Trophoblast cell (in vitro differentiated cells and primary cell): ENCODE results near the gene EPHX1.

Experiments
- DNase-seq, 2 donors: peaks; one replicate each; pipeline ENCODE4 v3.0.0-alpha.2; 2016
- H2AFZ ChIP-seq: 2 replicates; pipeline ENCODE4 v1.6.1; 2013; ENCODE audit warnings: low read length, moderate library complexity, mild to moderate bottlenecking; ENCODE audit not compliant: insufficient read depth, poor library complexity
- H2AK5ac ChIP-seq: 2 replicates; pipeline ENCODE4 v1.6.1; 2013; ENCODE audit warnings: mild to moderate bottlenecking, low read length
- H2BK120ac ChIP-seq: 2 replicates; pipeline ENCODE4 v1.6.1; 2013; ENCODE audit warnings: low read length, mild to moderate bottlenecking, moderate library complexity; ENCODE audit not compliant: insufficient read depth, poor library complexity
- H2BK12ac ChIP-seq: 2 replicates; pipeline ENCODE4 v1.6.1; 2013; ENCODE audit warnings: mild to moderate bottlenecking, low read length, moderate library complexity
- H2BK5ac ChIP-seq: 2 replicates; pipeline ENCODE4 v1.6.1; 2013; ENCODE audit warnings: low read length, low read depth, moderate library complexity, mild to moderate bottlenecking; ENCODE audit not compliant: poor library complexity
- H3K14ac ChIP-seq: 2 replicates; pipeline ENCODE4 v1.6.1; 2013; ENCODE audit warnings: mild to moderate bottlenecking, low read length
- H3K18ac ChIP-seq: 2 replicates; pipeline ENCODE4 v1.6.1; 2013; ENCODE audit warnings: mild to moderate bottlenecking, low read length
- H3K23ac ChIP-seq: 2 replicates; pipeline ENCODE4 v1.6.1; 2013; ENCODE audit warnings: low read length
- H3K27ac ChIP-seq: 2 replicates; pipeline ENCODE4 v1.5.1; 2013; ENCODE audit warnings: low read depth, mild to moderate bottlenecking, inconsistent platforms, low read length, moderate library complexity
- H3K27me3 ChIP-seq: 2 replicates; pipeline ENCODE4 v1.6.1; 2013; ENCODE audit warnings: inconsistent platforms, mild to moderate bottlenecking, low read length, moderate library complexity; ENCODE audit not compliant: insufficient read depth
- H3K36me3 ChIP-seq, 2 experiments: 1 replicate in 1 of 2; 2 replicates in 1 of 2; pipeline ENCODE4 v1.6.1; 2013; ENCODE audit warnings: low read length in 2 of 2, mild to moderate bottlenecking in 2 of 2, moderate library complexity in 1 of 2; ENCODE audit not compliant: insufficient read depth in 2 of 2, control insufficient read depth in 1 of 2
- H3K4ac ChIP-seq: 2 replicates; pipeline ENCODE4 v1.6.1; 2013; ENCODE audit warnings: low read depth, mild to moderate bottlenecking, low read length, moderate library complexity
- H3K4me1 ChIP-seq, 2 experiments: 1 replicate in 1 of 2; 2 replicates in 1 of 2; pipeline ENCODE4 v1.6.1; 2013; ENCODE audit warnings: low read length in 2 of 2, mild to moderate bottlenecking in 2 of 2, moderate library complexity in 1 of 2; ENCODE audit not compliant: insufficient read depth in 2 of 2, control insufficient read depth in 1 of 2
- H3K4me2 ChIP-seq: 2 replicates; pipeline ENCODE4 v1.6.1; 2013; ENCODE audit warnings: inconsistent platforms, mild to moderate bottlenecking, low read length, moderate library complexity
- H3K4me3 ChIP-seq: 2 replicates; pipeline ENCODE4 v1.5.1; 2013; ENCODE audit warnings: mild to moderate bottlenecking, low read depth, low read length, inconsistent platforms
- H3K79me1 ChIP-seq: one replicate; pipeline ENCODE4 v1.6.1; 2013; ENCODE audit warnings: low read length
- H3K79me2 ChIP-seq: 2 replicates; pipeline ENCODE4 v1.6.1; 2013; ENCODE audit warnings: low read length, mild to moderate bottlenecking; ENCODE audit not compliant: control insufficient read depth, insufficient read depth, poor library complexity
- H3K9ac ChIP-seq: 2 replicates; pipeline ENCODE4 v1.6.1; 2013; ENCODE audit warnings: mild to moderate bottlenecking, low read length
- H3K9me3 ChIP-seq: 2 replicates; pipeline ENCODE4 v1.6.1; 2013; ENCODE audit warnings: low read depth, mild to moderate bottlenecking, control low read depth, inconsistent platforms, low read length; ENCODE audit not compliant: insufficient read depth
- H4K12ac ChIP-seq: 2 replicates; pipeline ENCODE4 v1.6.1; 2013; ENCODE audit warnings: low read depth, mild to moderate bottlenecking, low read length, moderate library complexity
- H4K8ac ChIP-seq: 2 replicates; pipeline ENCODE4 v1.6.1; 2013; ENCODE audit warnings: low read depth, mild to moderate bottlenecking, low read length, moderate library complexity
- H4K91ac ChIP-seq: one replicate; pipeline ENCODE4 v1.6.1; 2013; ENCODE audit warnings: low read depth, mild to moderate bottlenecking, low read length, moderate library complexity
- WGBS: extraction: QIAGEN DNeasy Blood & Tissue Kit; methylation state at CpG from one replicate; pipeline ENCODE4 v1.1.7; 2013; ENCODE audit warnings: missing lambda C conversion rate; ENCODE audit not compliant: insufficient read length, insufficient coverage; ENCODE audit errors: extremely low coverage; 5-methylcytosine and 5-hydroxymethylcytosine counted together

The EPHX1 gene

GRCh38 chr1:225862581-225862950, 52.6 kb downstream of the EPHX1 start:
- no peak overlapping the region for H3K9ac ChIP-seq
- no peak overlapping the region for H3K4me2 ChIP-seq
- WGBS: no CpG with 5 or more reads among the region's 13 CpGs
- no peak overlapping the region for H3K4me3 ChIP-seq
- no peaks in the 10 kb centered on the region for H3K79me1 ChIP-seq
- H2BK5ac ChIP-seq: no peak overlapping the region
- no peak for DNase-seq
- no peaks in the 10 kb centered on the region for H3K9me3 ChIP-seq
- no peak overlapping the region for H3K4ac ChIP-seq
- H2BK12ac ChIP-seq: no peak overlapping the region
- no peaks in the 10 kb centered on the region for H3K79me2 ChIP-seq
- peaks cover 49 to 52% of the 10 kb centered on the region in 2 experiments for H3K36me3 ChIP-seq
- no peak overlapping the region for H3K18ac ChIP-seq
- H3K23ac ChIP-seq: no peak overlapping the region
- H3K14ac ChIP-seq: no peak overlapping the region
- H2AFZ ChIP-seq: no peak overlapping the region
- H4K91ac ChIP-seq: no peak overlapping the region
- no peak overlapping the region for H2BK120ac ChIP-seq
- H4K12ac ChIP-seq: no peak overlapping the region
- no peak overlapping the region for H4K8ac ChIP-seq
- no peak overlapping the region for H2AK5ac ChIP-seq
- no peaks in the 10 kb centered on the region for H3K4me1 ChIP-seq
- H3K27me3 ChIP-seq: no peaks in the 10 kb centered on the region
- no peak overlapping the region for H3K27ac ChIP-seq

- DNase-seq: no peak
- Histone ChIP-seq H2AK5ac (no peak overlapping the region), H3K14ac (no peak overlapping the region), H3K9me3 (no peaks in the 10 kb centered on the region), H3K4me3 (no peak overlapping the region), H3K4me2 (no peak overlapping the region), H2BK120ac (no peak overlapping the region), H3K36me3 (peaks cover 49 to 58% of the 10 kb centered on the region in 2 experiments), H3K4ac (no peak overlapping the region), H3K79me1 (no peaks in the 10 kb centered on the region), H2BK5ac (no peak overlapping the region), H4K12ac (no peak overlapping the region), H3K79me2 (no peaks in the 10 kb centered on the region), H4K8ac (no peak overlapping the region), H3K4me1 (no peaks in the 10 kb centered on the region), H3K27me3 (no peaks in the 10 kb centered on the region), H3K23ac (no peak overlapping the region), H3K18ac (no peak overlapping the region), H2BK12ac (no peak overlapping the region), H4K91ac (no peak overlapping the region), H2AFZ (no peak overlapping the region), H3K9ac (no peak overlapping the region), H3K27ac (no peak overlapping the region)
- WGBS: no CpG with 5 or more reads among the region's 5 CpGs
These were observed 53.2 kb downstream of the EPHX1 start for GRCh38 chr1:225863167-225863566.

GRCh38 chr1:225865514-225865913, 55.6 kb downstream of the EPHX1 start:
- Histone ChIP-seq H3K27me3 (no peaks in the 10 kb centered on the region), H3K79me2 (no peaks in the 10 kb centered on the region), H2AFZ (no peak overlapping the region), H2BK5ac (no peak overlapping the region), H3K4me2 (no peak overlapping the region), H4K91ac (no peak overlapping the region), H2AK5ac (no peak overlapping the region), H3K23ac (no peak overlapping the region), H4K8ac (no peak overlapping the region), H3K18ac (no peak overlapping the region), H3K79me1 (no peaks in the 10 kb centered on the region), H3K9me3 (no peaks in the 10 kb centered on the region), H3K27ac (no peak overlapping the region), H3K36me3 (peaks cover 43 to 59% of the 10 kb centered on the region in 2 experiments), H3K4ac (no peak overlapping the region), H3K4me1 (no peaks in the 10 kb centered on the region), H3K4me3 (no peak overlapping the region), H2BK120ac (no peak overlapping the region), H3K14ac (no peak overlapping the region), H3K9ac (no peak overlapping the region), H4K12ac (no peak overlapping the region), H2BK12ac (no peak overlapping the region)
- no peak for DNase-seq
- WGBS: no CpG with 5 or more reads among the region's 13 CpGs

GRCh38 chr1:225866061-225866837, 56.3 kb downstream of the EPHX1 start:
- Histone ChIP-seq H3K4me2 (no peak overlapping the region), H3K9me3 (no peaks in the 10 kb centered on the region), H2AK5ac (no peak overlapping the region), H2AFZ (no peak overlapping the region), H2BK120ac (no peak overlapping the region), H4K12ac (no peak overlapping the region), H3K36me3 (peaks cover 41 to 53% of the 10 kb centered on the region in 2 experiments), H3K18ac (no peak overlapping the region), H3K27me3 (no peaks in the 10 kb centered on the region), H3K79me1 (no peaks in the 10 kb centered on the region), H3K4me3 (no peak overlapping the region), H2BK5ac (no peak overlapping the region), H3K23ac (no peak overlapping the region), H3K27ac (no peak overlapping the region), H4K8ac (no peak overlapping the region), H2BK12ac (no peak overlapping the region), H3K14ac (no peak overlapping the region), H3K79me2 (no peaks in the 10 kb centered on the region), H3K9ac (no peak overlapping the region), H4K91ac (no peak overlapping the region), H3K4me1 (no peaks in the 10 kb centered on the region), H3K4ac (no peak overlapping the region)
- DNase-seq: peak in 1 of 2 donors; percentile 5
- WGBS: no CpG with 5 or more reads among the region's 8 CpGs
